ENCODE data around the gene SLC38A8.

Gene SLC38A8

GRCh38 chr16:84047626-84048025 is 5.0 kb upstream of the SLC38A8 start:
- no peak for DNase-seq

- no peak for DNase-seq
Measured at GRCh38 chr16:84047206-84047605, 4.6 kb upstream of the SLC38A8 start.

GRCh38 chr16:84045818-84046470 is 3.3 kb upstream of the SLC38A8 start:
- no peak for DNase-seq

- DNase-seq = no peak
Measured at GRCh38 chr16:84045001-84045817, 2.6 kb upstream of the SLC38A8 start.

GRCh38 chr16:84044118-84044488 is 1.5 kb upstream of the SLC38A8 start:
- DNase-seq = no peak

DNA sequence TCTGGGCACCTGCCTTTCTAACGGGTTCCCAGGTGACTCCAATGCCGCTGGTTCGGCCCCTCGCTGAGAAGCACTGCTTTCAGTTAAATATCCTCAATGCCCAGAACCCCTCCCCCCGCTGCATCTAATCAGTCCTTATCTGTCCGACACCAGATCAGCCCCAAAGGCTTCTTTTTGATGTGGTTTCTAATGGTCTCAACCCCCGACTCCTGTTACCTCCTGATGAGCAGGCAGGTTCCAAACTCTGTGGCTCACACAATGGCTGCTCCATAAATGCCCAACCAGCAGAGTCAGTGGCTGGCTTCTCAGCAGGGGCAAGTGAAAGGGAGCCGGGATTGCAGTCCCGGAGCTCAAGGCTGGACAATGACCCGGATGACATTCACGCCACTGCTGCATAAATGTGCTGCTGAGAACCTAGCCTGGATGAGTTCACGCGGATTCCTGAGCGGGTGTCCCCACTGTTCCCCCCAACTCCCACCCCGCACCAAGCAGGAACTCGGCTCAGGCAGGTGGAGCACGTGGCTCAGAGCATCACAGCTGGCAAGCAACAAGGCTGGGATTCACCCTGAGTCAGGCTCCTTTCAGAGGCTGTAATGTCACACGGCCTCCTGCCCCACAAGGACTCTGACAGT is 1.0 kb upstream of the SLC38A8 start:
- DNase-seq = no peak

- no peak for DNase-seq
Measured at GRCh38 chr16:84042879-84043485, 387 bp upstream of the SLC38A8 start.

- DNase-seq = no peak
Measured at GRCh38 chr16:84041881-84042280, 714 bp downstream of the SLC38A8 start.

DNA sequence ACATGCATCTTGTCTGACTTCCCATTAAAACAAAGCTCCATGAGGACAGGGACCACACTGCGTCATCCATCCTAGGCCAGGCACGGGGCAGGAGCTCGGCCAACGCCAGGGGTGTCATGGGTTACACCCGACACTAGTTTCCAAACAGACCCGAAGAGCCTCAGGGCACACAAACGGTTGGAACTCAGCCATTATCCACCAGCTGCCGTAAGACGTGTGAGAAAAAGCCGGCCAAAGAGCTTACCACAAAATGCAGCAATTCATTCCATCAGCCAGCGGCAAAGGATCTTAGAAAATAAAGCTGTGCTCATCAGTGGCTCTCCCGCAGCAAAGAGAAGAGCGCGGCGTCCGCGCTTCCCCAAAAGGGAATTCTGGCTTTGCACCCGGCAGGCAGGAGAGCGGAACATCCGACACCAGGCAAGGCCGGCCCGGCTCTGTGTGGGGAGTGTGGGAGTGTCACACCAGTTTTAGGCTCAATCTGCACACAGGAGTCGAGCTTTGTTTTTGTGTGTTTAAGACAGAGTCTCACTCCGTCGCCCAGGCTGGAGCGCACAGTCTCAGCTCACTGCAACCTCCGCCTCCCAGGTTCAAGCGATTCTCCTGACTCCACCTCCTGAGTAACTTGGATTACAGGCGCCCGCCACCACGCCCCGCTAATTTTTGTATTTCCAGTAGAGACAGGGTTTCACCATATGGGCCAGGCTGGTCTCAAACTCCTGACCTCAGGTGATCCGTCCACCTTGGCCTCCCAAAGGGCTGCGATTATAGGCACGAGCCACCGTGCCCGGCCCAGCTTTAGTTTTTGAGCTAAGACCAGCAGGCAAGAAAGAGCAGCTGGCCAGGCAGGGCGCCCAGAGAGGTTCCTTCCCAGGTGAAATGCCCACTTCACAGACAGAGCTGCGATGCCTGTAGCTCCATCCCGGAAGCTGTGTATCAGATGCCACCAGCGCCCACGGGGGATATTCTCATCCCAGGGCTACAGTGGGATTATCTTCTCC is 1.5 kb downstream of the SLC38A8 start:
- no peak for DNase-seq

- no peak for DNase-seq
Measured at GRCh38 chr16:84040226-84040822, 2.3 kb downstream of the SLC38A8 start.

DNA sequence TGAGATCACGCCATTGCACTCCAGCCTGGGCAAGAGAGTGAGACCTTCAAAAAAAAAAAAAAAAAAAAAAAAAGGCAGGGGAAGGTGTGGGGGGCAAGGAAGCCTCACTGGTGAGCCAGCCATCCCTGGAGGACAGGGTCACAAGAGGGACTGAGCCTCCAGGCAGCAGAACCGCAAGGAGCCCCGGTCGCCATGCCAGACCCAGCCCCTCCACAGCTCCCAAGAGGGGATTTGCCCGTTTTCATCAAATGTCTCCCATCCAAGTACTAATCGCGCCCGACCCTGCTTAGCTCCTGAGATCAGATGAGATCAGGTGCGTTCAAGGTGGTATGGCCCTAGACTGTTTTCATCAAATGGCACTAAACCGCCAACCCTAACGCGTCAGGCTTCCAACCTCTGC is 2.9 kb downstream of the SLC38A8 start:
- no peak for DNase-seq

DNA sequence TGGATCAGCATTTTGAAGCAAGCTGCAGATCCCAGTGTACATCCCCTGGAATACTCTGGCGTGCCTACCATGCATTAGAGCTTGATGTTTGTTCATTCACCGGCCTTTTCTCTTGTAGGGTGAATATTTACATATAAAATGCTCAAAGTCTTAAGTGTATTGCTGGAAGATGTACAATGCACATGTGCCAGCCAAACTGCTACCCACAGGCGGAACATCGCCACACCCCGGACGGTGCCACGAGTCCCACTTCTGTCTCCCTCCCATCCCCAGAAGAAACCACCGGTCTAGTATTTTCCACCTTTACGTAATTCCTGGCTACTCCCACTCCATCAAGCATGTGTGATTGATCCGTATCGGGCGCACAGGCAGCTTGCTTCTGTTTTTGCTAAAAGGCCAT is 4.1 kb downstream of the SLC38A8 start:
- no peak for DNase-seq

GRCh38 chr16:84036982-84037425 is 5.6 kb downstream of the SLC38A8 start:
- DNase-seq = no peak

DNA sequence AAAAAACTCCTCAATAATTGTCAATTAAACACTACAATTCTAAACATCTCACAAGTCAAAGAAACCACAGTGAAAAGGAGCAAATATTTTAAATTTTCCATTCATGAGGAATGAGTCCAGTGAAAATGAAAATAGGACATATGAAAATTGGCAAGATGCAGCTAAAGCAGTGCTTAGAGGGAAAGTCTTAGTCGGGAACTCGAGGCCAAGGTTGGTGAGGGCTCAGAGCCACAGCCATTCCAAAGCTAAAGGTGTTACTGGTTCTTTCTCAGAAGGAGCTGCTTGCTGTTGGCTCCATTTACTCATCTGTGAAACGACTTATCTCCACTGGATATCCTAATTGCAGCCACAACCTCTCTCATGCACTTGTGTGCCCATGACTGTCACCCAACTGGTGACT is 6.5 kb downstream of the SLC38A8 start:
- no peak for DNase-seq

GRCh38 chr16:84034516-84034915 is 8.1 kb downstream of the SLC38A8 start:
- DNase-seq = no peak

DNA sequence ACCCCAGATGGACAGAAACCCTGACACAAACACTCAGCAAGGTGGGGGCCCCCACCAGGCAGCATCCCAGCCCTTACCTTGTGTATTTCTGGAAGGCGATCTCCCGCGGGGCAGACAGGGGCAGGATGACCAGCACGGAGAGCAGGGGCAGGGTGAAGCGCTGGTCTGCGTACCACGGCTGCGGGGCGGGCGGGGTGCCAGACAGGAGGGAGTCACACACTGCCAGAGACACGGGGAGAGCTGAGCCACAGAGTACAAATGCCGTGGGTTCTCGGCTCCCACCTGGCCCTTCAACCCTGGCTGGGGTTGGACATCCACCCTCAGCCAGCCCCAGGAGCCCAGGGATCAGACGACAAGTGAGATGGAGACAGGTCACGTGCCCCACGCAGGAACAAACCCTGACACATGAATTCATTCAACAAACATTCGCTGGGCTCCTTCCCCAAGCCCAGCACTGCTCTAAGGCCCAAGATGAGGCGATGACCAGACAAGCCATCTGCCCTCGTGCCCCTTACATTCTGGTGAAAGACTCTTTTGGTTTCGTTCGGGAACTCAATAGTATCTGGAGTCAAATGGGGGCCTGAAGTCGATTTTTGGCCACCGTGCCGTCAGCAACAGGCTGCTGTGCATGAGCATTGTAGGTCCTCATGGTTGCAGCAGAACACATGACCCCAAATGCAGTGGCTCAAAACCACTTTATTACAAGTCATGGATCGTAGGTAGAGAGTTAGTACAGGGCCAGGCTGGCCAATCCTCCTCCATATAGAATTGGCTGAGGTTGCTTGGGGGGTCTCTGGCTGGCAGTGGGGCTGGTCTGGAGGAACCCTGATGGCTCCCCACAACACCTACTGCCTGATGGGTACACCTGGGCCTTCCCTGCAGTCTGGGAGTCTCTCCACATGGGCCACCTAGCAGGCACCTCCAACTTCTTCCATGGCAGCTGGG is 9.1 kb downstream of the SLC38A8 start:
- DNase-seq = no peak

DNA sequence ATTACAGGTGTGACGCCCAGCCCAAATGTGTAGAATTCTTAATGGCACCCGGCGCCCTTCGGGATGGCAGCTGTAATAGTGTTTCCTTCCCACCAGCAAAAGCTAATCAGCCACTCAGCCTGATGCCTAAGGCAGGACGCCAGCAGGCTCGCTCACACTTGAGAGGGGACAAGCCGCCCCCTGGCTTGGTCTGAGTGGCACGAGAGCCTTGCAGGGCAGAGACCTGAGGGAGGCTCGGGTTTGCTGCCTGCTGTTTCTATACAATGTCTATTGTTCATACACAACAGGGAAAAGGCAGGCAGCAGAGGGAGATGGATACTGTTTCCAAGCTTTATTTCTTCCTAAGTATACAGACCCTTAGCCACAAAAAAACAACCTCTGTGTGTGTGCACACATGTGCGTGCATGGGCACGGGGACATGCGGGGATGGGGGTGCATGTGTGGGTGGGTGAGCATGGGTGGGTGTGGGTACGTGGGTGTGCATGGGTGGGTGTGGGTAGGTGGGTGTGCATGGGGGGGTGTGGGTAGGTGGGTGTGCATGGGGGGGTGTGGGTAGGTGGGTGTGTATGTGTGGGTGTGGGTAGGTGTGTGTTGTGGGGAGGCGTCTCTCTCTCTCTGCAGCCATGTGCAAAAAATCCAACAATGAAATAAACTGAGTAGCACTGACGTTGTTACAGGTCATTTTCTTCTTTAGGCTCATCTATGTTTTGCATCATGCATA is 10.0 kb downstream of the SLC38A8 start:
- DNase-seq = peak; percentile 75

GRCh38 chr16:84031556-84031955 is 11.0 kb downstream of the SLC38A8 start:
- DNase-seq = no peak

DNA sequence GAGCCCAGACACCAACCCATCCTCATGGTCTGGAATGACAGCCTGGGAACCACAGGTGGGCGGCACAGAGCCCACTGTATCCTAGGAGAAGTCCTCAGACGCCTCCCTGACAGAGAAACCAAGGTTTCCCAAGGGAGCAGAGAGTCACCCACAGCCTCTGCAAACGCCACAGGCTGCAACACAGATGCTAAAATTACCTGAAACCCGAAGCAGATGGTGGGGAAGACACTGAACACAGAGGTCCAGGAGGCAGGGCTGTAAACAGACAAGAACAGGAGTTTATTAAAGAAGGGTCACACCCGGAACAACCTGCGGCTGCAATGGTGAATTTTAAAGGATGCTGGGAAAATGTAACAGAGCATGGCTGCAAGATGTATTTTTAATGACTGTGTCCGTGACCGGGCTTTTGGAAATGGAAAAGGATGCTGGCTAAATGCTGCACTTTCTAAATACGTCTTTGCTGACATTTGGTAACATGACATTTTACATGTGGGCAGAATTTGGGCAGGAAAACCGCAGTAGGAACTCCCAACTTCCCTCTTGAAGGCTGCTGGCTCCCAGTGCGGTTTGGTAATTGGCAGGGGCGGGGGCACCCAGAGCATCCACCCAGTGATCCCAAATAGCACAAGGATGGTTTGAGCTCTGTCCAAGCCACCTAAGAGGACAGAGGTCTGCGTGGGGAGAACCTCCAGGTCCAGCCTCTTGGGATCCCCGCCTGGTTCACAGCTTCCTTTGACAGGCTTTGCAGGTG is 13.1 kb downstream of the SLC38A8 start:
- DNase-seq = peak; percentile 59
